Breast epithelium (tissue), 3 donors: ENCODE data around the gene VAX1.

Experiments
- POLR2A ChIP-seq: fragments of 450-650 bp; IDR thresholded peaks from one replicate; pipeline ENCODE4 v1.6.1; 2016; ENCODE audit warnings: antibody characterized with exemption, mild to moderate bottlenecking, moderate library complexity
- POLR2AphosphoS5 ChIP-seq, 3 donors: sonication (generic); formaldehyde crosslinking; IDR thresholded peaks; one replicate each; pipeline ENCODE4 v1.6.1; 2017; ENCODE audit warnings: antibody characterized with exemption in 3 of 3
- TF ChIP-seq, protein P1 (sequence below), 3 donors: fragments of 450-650 bp; IDR thresholded peaks; one replicate each; pipeline ENCODE4 v1.5.1; 2016 to 2017; ENCODE audit warnings: antibody characterized with exemption in 3 of 3, mild to moderate bottlenecking in 3 of 3, moderate library complexity in 3 of 3

DNA sequence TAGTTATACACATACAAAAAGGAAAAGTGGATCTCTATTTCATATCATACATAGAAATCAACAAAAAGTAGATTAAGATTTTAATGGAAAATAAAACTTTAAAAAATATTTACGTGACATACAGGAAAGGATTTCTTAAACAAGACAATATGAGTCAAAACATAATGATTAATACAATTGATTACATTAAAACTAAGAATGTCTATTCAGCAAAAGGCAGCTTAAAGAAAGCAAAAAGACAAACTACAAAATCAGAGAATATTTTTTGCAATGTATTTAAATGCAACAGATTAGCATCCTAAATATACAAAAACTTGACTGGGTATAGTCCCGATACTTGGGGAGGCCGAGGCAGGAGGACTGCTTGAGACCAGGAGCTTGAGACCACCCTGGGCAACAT, 50.5 kb downstream of the VAX1 start:
- TF ChIP-seq, protein P1, sequence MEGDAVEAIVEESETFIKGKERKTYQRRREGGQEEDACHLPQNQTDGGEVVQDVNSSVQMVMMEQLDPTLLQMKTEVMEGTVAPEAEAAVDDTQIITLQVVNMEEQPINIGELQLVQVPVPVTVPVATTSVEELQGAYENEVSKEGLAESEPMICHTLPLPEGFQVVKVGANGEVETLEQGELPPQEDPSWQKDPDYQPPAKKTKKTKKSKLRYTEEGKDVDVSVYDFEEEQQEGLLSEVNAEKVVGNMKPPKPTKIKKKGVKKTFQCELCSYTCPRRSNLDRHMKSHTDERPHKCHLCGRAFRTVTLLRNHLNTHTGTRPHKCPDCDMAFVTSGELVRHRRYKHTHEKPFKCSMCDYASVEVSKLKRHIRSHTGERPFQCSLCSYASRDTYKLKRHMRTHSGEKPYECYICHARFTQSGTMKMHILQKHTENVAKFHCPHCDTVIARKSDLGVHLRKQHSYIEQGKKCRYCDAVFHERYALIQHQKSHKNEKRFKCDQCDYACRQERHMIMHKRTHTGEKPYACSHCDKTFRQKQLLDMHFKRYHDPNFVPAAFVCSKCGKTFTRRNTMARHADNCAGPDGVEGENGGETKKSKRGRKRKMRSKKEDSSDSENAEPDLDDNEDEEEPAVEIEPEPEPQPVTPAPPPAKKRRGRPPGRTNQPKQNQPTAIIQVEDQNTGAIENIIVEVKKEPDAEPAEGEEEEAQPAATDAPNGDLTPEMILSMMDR (IDR thresholded peaks at IDR 0.05) = no peak
- TF ChIP-seq POLR2AphosphoS5 (IDR thresholded peaks at IDR 0.05) = no peak
- TF ChIP-seq POLR2A = no peak
